Right renal pelvis (tissue), 4 donors: Measurements from ENCODE around the gene DEPDC1B. TPM values are rescaled to one million over a fixed set of nuclear protein-coding genes. Genes with fewer than 3 reads are reported as not detected.
"Not testable (repeated sequence)": the region's sequence is repeated elsewhere in the genome, so short reads cannot be mapped to it uniquely, and the experiment has no call there.

Experiments
- DNase-seq, 4 donors: peaks; one replicate each; pipeline ENCODE4 v3.0.0-alpha.2; 2013; ENCODE audit warnings: low read depth in 4 of 4, low spot score in 3 of 4, missing footprints in 1 of 4
- polyA plus RNA-seq, 4 donors: library from polyadenylated mRNA; unstranded; fragments of 120-200 nt; gene quantifications; one replicate each; pipeline ENCODE4 v1.2.1, GENCODE V29; 2013; ENCODE audit not compliant: insufficient read length in 4 of 4

DEPDC1B gene
- polyA plus RNA-seq, 4 donors = 27.6 to 31.2 (median 30.7) TPM

GRCh38 chr5:60700416-60700757 lies 421 bp upstream of the DEPDC1B start:
- no peak for DNase-seq

GRCh38 chr5:60699288-60699608 lies 718 bp downstream of the DEPDC1B start:
- DNase-seq = no peak

GRCh38 chr5:60698336-60698735 lies 1.6 kb downstream of the DEPDC1B start:
- DNase-seq = no peak

- DNase-seq = no peak
These were observed 9.6 kb downstream of the DEPDC1B start for GRCh38 chr5:60690326-60690725.

- no peak for DNase-seq
These were observed 11.0 kb downstream of the DEPDC1B start for GRCh38 chr5:60688980-60689379.

GRCh38 chr5:60687927-60688720 lies 11.8 kb downstream of the DEPDC1B start:
- no peak for DNase-seq

- DNase-seq = no peak
These were observed 13.8 kb downstream of the DEPDC1B start for GRCh38 chr5:60686157-60686556.

GRCh38 chr5:60685700-60686099 lies 14.3 kb downstream of the DEPDC1B start:
- no peak for DNase-seq

GRCh38 chr5:60685028-60685427 lies 14.9 kb downstream of the DEPDC1B start:
- DNase-seq = no peak

GRCh38 chr5:60682007-60682406 lies 18.0 kb downstream of the DEPDC1B start:
- DNase-seq = not testable (repeated sequence)

GRCh38 chr5:60679816-60680215 lies 20.1 kb downstream of the DEPDC1B start:
- no peak for DNase-seq

- no peak for DNase-seq
These were observed 21.9 kb downstream of the DEPDC1B start for GRCh38 chr5:60677850-60678664.

GRCh38 chr5:60675286-60675685 lies 24.7 kb downstream of the DEPDC1B start:
- DNase-seq = no peak

- DNase-seq = no peak
These were observed 25.5 kb downstream of the DEPDC1B start for GRCh38 chr5:60674251-60675069.

GRCh38 chr5:60673334-60673733 lies 26.6 kb downstream of the DEPDC1B start:
- DNase-seq = no peak

- no peak for DNase-seq
These were observed 27.2 kb downstream of the DEPDC1B start for GRCh38 chr5:60672693-60673264.

GRCh38 chr5:60671899-60672692 lies 27.9 kb downstream of the DEPDC1B start:
- no peak for DNase-seq

- no peak for DNase-seq
These were observed 29.2 kb downstream of the DEPDC1B start for GRCh38 chr5:60670749-60671148.

- DNase-seq = no peak
These were observed 31.2 kb downstream of the DEPDC1B start for GRCh38 chr5:60668686-60669304.
